SJCRH30 (cell line): ENCODE results near the gene C12orf57. TPM values are rescaled to one million over a fixed set of nuclear protein-coding genes. Genes with fewer than 3 reads are reported as not detected.

Experiments used
- DNase-seq, 2 experiments: peaks; one replicate each; pipeline ENCODE4 v3.0.0-alpha.2; 2015 to 2020
- H3K27ac ChIP-seq: fragments of 250-450 bp; sonication (Bioruptor Pico); 2 replicates; pipeline ENCODE4 v1.5.1; 2020; ENCODE audit warnings: mild to moderate bottlenecking, moderate library complexity
- H3K27me3 ChIP-seq: fragments of 250-450 bp; sonication (Bioruptor Pico); 2 replicates; pipeline ENCODE4 v1.5.1; 2020; ENCODE audit warnings: mild to moderate bottlenecking, moderate library complexity
- H3K36me3 ChIP-seq: fragments of 250-450 bp; sonication (Bioruptor Pico); 2 replicates; pipeline ENCODE4 v1.5.1; 2020; ENCODE audit warnings: mild to moderate bottlenecking, moderate library complexity
- H3K4me1 ChIP-seq: fragments of 250-450 bp; sonication (Bioruptor Pico); 2 replicates; pipeline ENCODE4 v1.5.1; 2020; ENCODE audit warnings: mild to moderate bottlenecking, moderate library complexity
- H3K4me3 ChIP-seq: fragments of 250-450 bp; sonication (Bioruptor Pico); 2 replicates; pipeline ENCODE4 v1.5.1; 2020; ENCODE audit warnings: mild to moderate bottlenecking, moderate library complexity
- H3K9me3 ChIP-seq: fragments of 250-450 bp; sonication (Bioruptor Pico); replicated peaks from 2 replicates; pipeline ENCODE4 v1.5.1; 2020; ENCODE audit warnings: mild to moderate bottlenecking, moderate library complexity
- total RNA-seq: library from RNA; depleted of rRNA; stranded (reverse); fragments of >200 nt; shearing (Covaris generic); gene quantifications from 2 replicates; pipeline ENCODE4 v1.2.3, GENCODE V29; 2014

Gene C12orf57
- total RNA-seq, 1 experiment from 2014 or later: 193 TPM

- no peaks in the 10 kb centered on the region for H3K36me3 ChIP-seq
- H3K27me3 ChIP-seq: peaks cover 27% of the 10 kb centered on the region
- H3K4me3 ChIP-seq: peak within 1 kb of the TSS; percentile 55
- peak; percentile 51 to 59 for DNase-seq
- no peaks in the 10 kb centered on the region for H3K4me1 ChIP-seq
- H3K27ac ChIP-seq: no peak within 1 kb of the TSS
- H3K9me3 ChIP-seq: no peaks in the 10 kb centered on the region
Observed at GRCh38 chr12:6914246-6914946, 29.4 kb upstream of the C12orf57 start, which contains the start of gene ENO2. Gene ENO2, plus strand, starts transcription at chr12:6914580. Its CDS starts 1,253 bp downstream, at chr12:6915833.

GRCh38 chr12:6914947-6915788 lies 28.7 kb upstream of the C12orf57 start:
- Histone ChIP-seq H3K9me3 (no peaks in the 10 kb centered on the region), H3K4me1 (no peaks in the 10 kb centered on the region), H3K4me3 (peak overlapping the region; percentile 55), H3K36me3 (no peaks in the 10 kb centered on the region), H3K27ac (no peak overlapping the region), H3K27me3 (peaks cover 23% of the 10 kb centered on the region)
- no peak for DNase-seq

GRCh38 chr12:6915789-6916285 lies 28.0 kb upstream of the C12orf57 start:
- H3K4me1 ChIP-seq: no peaks in the 10 kb centered on the region
- H3K27ac ChIP-seq: no peak overlapping the region
- H3K4me3 ChIP-seq: no peak overlapping the region
- H3K36me3 ChIP-seq: no peaks in the 10 kb centered on the region
- no peaks in the 10 kb centered on the region for H3K9me3 ChIP-seq
- peaks cover 23% of the 10 kb centered on the region for H3K27me3 ChIP-seq
- no peak for DNase-seq

DNA sequence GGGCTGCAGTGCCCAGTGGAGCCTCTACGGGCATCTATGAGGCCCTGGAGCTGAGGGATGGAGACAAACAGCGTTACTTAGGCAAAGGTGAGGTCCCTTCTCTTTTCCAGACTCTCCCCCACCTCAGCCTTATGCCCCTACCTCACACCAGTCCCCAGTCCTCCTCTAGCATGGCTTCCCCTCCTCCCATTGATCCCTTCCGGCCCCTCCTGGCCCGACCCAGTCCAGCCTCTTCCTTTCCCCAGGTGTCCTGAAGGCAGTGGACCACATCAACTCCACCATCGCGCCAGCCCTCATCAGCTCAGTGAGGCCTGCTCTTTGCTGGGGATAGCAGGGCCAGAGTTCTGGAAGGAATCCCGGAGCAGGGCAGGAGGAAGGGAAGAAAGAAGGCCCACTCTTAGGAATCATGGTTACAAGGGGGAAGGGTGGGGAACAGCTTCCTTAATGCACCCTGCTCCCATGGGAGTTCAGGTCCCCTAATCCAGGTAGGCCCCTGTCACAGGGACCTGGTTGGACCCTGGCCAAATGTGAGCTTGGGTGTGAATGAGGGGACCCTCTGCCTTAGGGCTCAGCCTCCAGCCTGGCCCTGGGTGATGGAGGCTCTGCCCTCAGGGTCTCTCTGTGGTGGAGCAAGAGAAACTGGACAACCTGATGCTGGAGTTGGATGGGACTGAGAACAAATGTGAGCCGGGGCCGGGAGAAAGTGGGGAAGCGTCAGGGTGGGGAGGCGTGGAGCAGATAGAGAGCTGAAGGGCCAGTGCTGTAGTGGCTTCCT lies 27.2 kb upstream of the C12orf57 start:
- no peaks in the 10 kb centered on the region for H3K9me3 ChIP-seq
- no peaks in the 10 kb centered on the region for H3K36me3 ChIP-seq
- DNase-seq: no peak
- no peak overlapping the region for H3K4me3 ChIP-seq
- H3K27ac ChIP-seq: no peak overlapping the region
- peaks cover 23% of the 10 kb centered on the region for H3K27me3 ChIP-seq
- no peaks in the 10 kb centered on the region for H3K4me1 ChIP-seq

GRCh38 chr12:6917491-6918231 lies 26.2 kb upstream of the C12orf57 start:
- Histone ChIP-seq H3K36me3 (no peaks in the 10 kb centered on the region), H3K27ac (no peak overlapping the region), H3K4me1 (no peaks in the 10 kb centered on the region), H3K9me3 (no peaks in the 10 kb centered on the region), H3K4me3 (no peak overlapping the region), H3K27me3 (peaks cover 16% of the 10 kb centered on the region)
- no peak for DNase-seq

- Histone ChIP-seq H3K4me1 (peaks cover 4% of the 10 kb centered on the region), H3K4me3 (no peak overlapping the region), H3K27me3 (peaks cover 4% of the 10 kb centered on the region; the same call in 1 of the 2 replicates), H3K36me3 (no peaks in the 10 kb centered on the region), H3K27ac (no peak overlapping the region), H3K9me3 (no peaks in the 10 kb centered on the region)
- no peak for DNase-seq
Observed at GRCh38 chr12:6919588-6919987, 24.2 kb upstream of the C12orf57 start.

- no peak for DNase-seq
- Histone ChIP-seq H3K27me3 (no peaks in the 10 kb centered on the region), H3K36me3 (no peaks in the 10 kb centered on the region), H3K4me1 (peaks cover 20% of the 10 kb centered on the region), H3K4me3 (no peak overlapping the region), H3K27ac (no peak overlapping the region), H3K9me3 (no peaks in the 10 kb centered on the region)
Observed at GRCh38 chr12:6921539-6921938, 22.3 kb upstream of the C12orf57 start.

GRCh38 chr12:6921996-6922946 lies 21.6 kb upstream of the C12orf57 start:
- no peak for DNase-seq
- Histone ChIP-seq H3K4me1 (peaks cover 22% of the 10 kb centered on the region), H3K27ac (no peak overlapping the region), H3K36me3 (no peaks in the 10 kb centered on the region), H3K4me3 (no peak overlapping the region), H3K27me3 (no peaks in the 10 kb centered on the region), H3K9me3 (no peaks in the 10 kb centered on the region)

GRCh38 chr12:6923003-6923732 lies 20.7 kb upstream of the C12orf57 start:
- Histone ChIP-seq H3K4me3 (no peak overlapping the region), H3K4me1 (peaks cover 22% of the 10 kb centered on the region), H3K27me3 (no peaks in the 10 kb centered on the region), H3K9me3 (no peaks in the 10 kb centered on the region), H3K27ac (no peak overlapping the region), H3K36me3 (no peaks in the 10 kb centered on the region)
- no peak for DNase-seq

GRCh38 chr12:6923851-6924250 lies 20.0 kb upstream of the C12orf57 start:
- Histone ChIP-seq H3K9me3 (no peaks in the 10 kb centered on the region), H3K4me1 (peaks cover 22% of the 10 kb centered on the region)
- no peak for DNase-seq

GRCh38 chr12:6925239-6925539 lies 18.6 kb upstream of the C12orf57 start:
- H3K36me3 ChIP-seq: no peaks in the 10 kb centered on the region
- no peaks in the 10 kb centered on the region for H3K27me3 ChIP-seq
- H3K4me3 ChIP-seq: peak overlapping the region; percentile 35
- peaks cover 26% of the 10 kb centered on the region for H3K4me1 ChIP-seq
- DNase-seq: peak in 1 of 2 experiments; percentile 64
- H3K9me3 ChIP-seq: no peaks in the 10 kb centered on the region
- H3K27ac ChIP-seq: peak overlapping the region; percentile 62

More at GRCh38 chr12:6923851-6924250, 20.0 kb upstream of the C12orf57 start:
- Histone ChIP-seq H3K4me3 (no peak overlapping the region), H3K36me3 (no peaks in the 10 kb centered on the region), H3K27me3 (no peaks in the 10 kb centered on the region), H3K27ac (no peak overlapping the region)

DNA sequence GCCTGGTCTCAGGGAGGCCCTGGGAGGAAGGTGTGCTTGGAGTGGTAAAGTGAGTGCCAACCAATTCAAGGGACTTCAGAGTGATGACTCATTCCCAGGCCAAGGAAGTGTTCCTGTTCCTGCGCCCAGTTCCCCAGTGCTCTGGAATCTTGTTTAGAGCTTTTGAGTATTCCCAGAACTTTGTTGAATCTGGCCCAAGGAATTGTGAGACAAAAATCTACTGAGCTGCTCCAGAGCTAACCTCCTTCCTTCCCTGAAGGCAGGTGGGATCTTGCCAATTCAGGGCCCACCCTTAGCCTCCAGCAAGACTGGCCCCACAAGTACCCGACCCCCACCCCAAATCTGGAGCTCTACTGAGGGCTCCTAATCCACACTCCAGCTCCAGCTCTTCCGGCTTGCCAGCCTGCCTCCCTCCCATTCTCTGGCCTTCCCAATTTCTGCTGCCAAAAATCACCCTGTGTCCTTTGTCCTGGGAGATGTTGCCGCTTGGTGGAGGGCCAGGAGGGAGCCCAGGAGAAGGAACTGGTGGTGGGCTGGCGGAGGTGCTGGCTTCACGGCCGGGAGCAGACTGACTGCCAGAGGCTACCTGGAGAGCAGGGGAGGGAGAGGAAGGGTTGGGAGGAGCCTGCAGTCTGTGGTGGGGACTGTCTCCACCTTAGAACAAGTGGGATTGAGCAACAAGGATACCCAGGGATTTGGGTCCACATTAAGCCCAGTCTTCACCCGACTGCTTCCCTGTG lies 18.1 kb upstream of the C12orf57 start:
- Histone ChIP-seq H3K4me1 (peaks cover 26% of the 10 kb centered on the region), H3K27ac (peak overlapping the region; percentile 62), H3K27me3 (no peaks in the 10 kb centered on the region), H3K36me3 (no peaks in the 10 kb centered on the region; the same call in 1 of the 2 replicates), H3K9me3 (no peaks in the 10 kb centered on the region), H3K4me3 (peak overlapping the region; percentile 35)
- peak; percentile 69 to 85 for DNase-seq
